ENCODE data around the gene SMO.
"Not testable (repeated sequence)": the region's sequence is repeated elsewhere in the genome, so short reads cannot be mapped to it uniquely, and the experiment has no call there.

SMO gene

GRCh38 chr7:129169686-129170440, 18.6 kb upstream of the SMO start:
- DNase-seq (ENCODE audit: low read depth): no peak

- DNase-seq (ENCODE audit: low read depth): no peak
These were observed 17.9 kb upstream of the SMO start for GRCh38 chr7:129170441-129171021.

GRCh38 chr7:129173861-129174260, 14.6 kb upstream of the SMO start:
- DNase-seq (ENCODE audit: low read depth): not testable (repeated sequence)

GRCh38 chr7:129176916-129177710, 11.3 kb upstream of the SMO start:
- DNase-seq (ENCODE audit: low read depth): no peak

- no peak for DNase-seq (ENCODE audit: low read depth)
These were observed 3.3 kb upstream of the SMO start for GRCh38 chr7:129184981-129185670.

GRCh38 chr7:129186749-129187260, 1.6 kb upstream of the SMO start:
- DNase-seq (ENCODE audit: low read depth): no peak

- DNase-seq (ENCODE audit: low read depth): no peak
These were observed 607 bp upstream of the SMO start for GRCh38 chr7:129187681-129188371.

GRCh38 chr7:129188892-129189660, 643 bp downstream of the SMO start:
- peak; percentile 8 for DNase-seq (ENCODE audit: low read depth)

GRCh38 chr7:129189661-129190310, 1.4 kb downstream of the SMO start:
- no peak for DNase-seq (ENCODE audit: low read depth)

GRCh38 chr7:129191272-129191671, 2.8 kb downstream of the SMO start:
- no peak for DNase-seq (ENCODE audit: low read depth)

GRCh38 chr7:129193892-129194291, 5.5 kb downstream of the SMO start:
- DNase-seq (ENCODE audit: low read depth): no peak

- no peak for DNase-seq (ENCODE audit: low read depth)
These were observed 9.3 kb downstream of the SMO start for GRCh38 chr7:129197771-129198170.

GRCh38 chr7:129199406-129199805, 11.0 kb downstream of the SMO start:
- DNase-seq (ENCODE audit: low read depth): no peak

GRCh38 chr7:129202058-129202777, 13.8 kb downstream of the SMO start:
- no peak for DNase-seq (ENCODE audit: low read depth)

GRCh38 chr7:129203050-129203741, 14.8 kb downstream of the SMO start:
- no peak for DNase-seq (ENCODE audit: low read depth)

GRCh38 chr7:129205126-129205818, 16.8 kb downstream of the SMO start:
- DNase-seq (ENCODE audit: low read depth): no peak

GRCh38 chr7:129205987-129206785, 17.8 kb downstream of the SMO start:
- no peak for DNase-seq (ENCODE audit: low read depth)

GRCh38 chr7:129208667-129209066, 20.2 kb downstream of the SMO start:
- DNase-seq (ENCODE audit: low read depth): no peak
